ENCODE results near the gene OR2AG2.
A peak's percentile ranks its signal among the peaks of the same experiment; 100 is the strongest.

Gene OR2AG2

GRCh38 chr11:6738590-6738989, 33.2 kb downstream of the OR2AG2 start:
- no peak for DNase-seq (ENCODE audit: low read depth)

GRCh38 chr11:6737872-6738466, 33.8 kb downstream of the OR2AG2 start:
- peak; percentile 49 for DNase-seq (ENCODE audit: low read depth)

GRCh38 chr11:6736495-6737121, 35.2 kb downstream of the OR2AG2 start:
- peak; percentile 17 for DNase-seq (ENCODE audit: low read depth)

- DNase-seq (ENCODE audit: low read depth): peak; percentile 43
These were observed 36.5 kb downstream of the OR2AG2 start for GRCh38 chr11:6735306-6735705.

- no peak for DNase-seq (ENCODE audit: low read depth)
These were observed 37.2 kb downstream of the OR2AG2 start for GRCh38 chr11:6734616-6735015.

GRCh38 chr11:6733326-6734275, 38.2 kb downstream of the OR2AG2 start:
- DNase-seq (ENCODE audit: low read depth): no peak

GRCh38 chr11:6727971-6728760, 43.6 kb downstream of the OR2AG2 start:
- no peak for DNase-seq (ENCODE audit: low read depth)

- DNase-seq (ENCODE audit: low read depth): no peak
These were observed 46.3 kb downstream of the OR2AG2 start for GRCh38 chr11:6725386-6725896.

- DNase-seq (ENCODE audit: low read depth): no peak
These were observed 47.8 kb downstream of the OR2AG2 start for GRCh38 chr11:6724013-6724412.

- DNase-seq (ENCODE audit: low read depth): no peak
These were observed 50.4 kb downstream of the OR2AG2 start for GRCh38 chr11:6721343-6721742.

GRCh38 chr11:6719576-6719975, 52.2 kb downstream of the OR2AG2 start:
- DNase-seq (ENCODE audit: low read depth): no peak

GRCh38 chr11:6717426-6717825, 54.4 kb downstream of the OR2AG2 start:
- no peak for DNase-seq (ENCODE audit: low read depth)

Measured in EH (cell line).